ENCODE data around the gene NAA50. TPM values are rescaled to one million over a fixed set of nuclear protein-coding genes. Genes with fewer than 3 reads are reported as not detected.

The NAA50 gene
- total and polyA plus RNA-seq, 2 of the 13 experiments (the other 11 are each of a cell fraction or from before 2014, with no cell fraction given) = 30.2 to 233 TPM

GRCh38 chr3:113719294-113719693 lies 26.8 kb downstream of the NAA50 start:
- H3K27ac ChIP-seq (ENCODE audit: extremely low read length, insufficient read depth, low read length) = no peak overlapping the region
- H3K27me3 ChIP-seq (ENCODE audit: control insufficient read depth in 1 of 2, insufficient read depth in 2 of 2, low read length in 2 of 2) = no peaks in the 10 kb centered on the region
- no peaks in the 10 kb centered on the region for H4K20me1 ChIP-seq (ENCODE audit: insufficient read depth, low read length)
- FAIRE-seq (no peak), DNase-seq (ENCODE audit: low spot score) (no peak), ATAC-seq (no peak)
- TSS peak; percentile 11 for BruUV-seq (replicated peaks)
- H3K9ac ChIP-seq (ENCODE audit: insufficient read depth, low read depth, low read length) = no peak overlapping the region
- no peak overlapping the region for H3K4me2 ChIP-seq (ENCODE audit: low read depth, low read length)
- CTCF ChIA-PET (ENCODE audit: low intra/inter-chr PET ratio, low total read pairs) = no interaction called here
- peaks cover 4% of the 10 kb centered on the region for H3K79me2 ChIP-seq (ENCODE audit: insufficient read depth, low read length)
- no peak overlapping the region for H2AFZ ChIP-seq (ENCODE audit: low read length)
- no peak overlapping the region for H3K4me3 ChIP-seq (replicated peaks in 1 of 3; ENCODE audit: insufficient read depth in 1 of 3, low read depth in 2 of 3, low read length in 3 of 3)
- H3K9me3 ChIP-seq (ENCODE audit: low read length) = no peaks in the 10 kb centered on the region
- 97% methylated on average over 1 of the region's 1 CpG for WGBS (ENCODE audit: low lambda C conversion rate)
- H3K36me3 ChIP-seq (replicated peaks in 1 of 2; ENCODE audit: control insufficient read depth in 1 of 2, insufficient read depth in 2 of 2, low read length in 2 of 2) = peaks cover 7 to 36% of the 10 kb centered on the region in 2 experiments
- in situ Hi-C loops (cut with HindIII; ENCODE audit: extremely low pct_ligation_motif_present, low pct_unique_long_range_greater_than_20kb) = no loop called here
- intact Hi-C loops (cut with micrococcal nuclease; ENCODE audit: unreplicated experiment) = no loop called here
- POLR2A ChIA-PET = no interaction called here
- no peak for TF ChIP-seq FOXO4 (CRISPR knock-in tag; conservative IDR thresholded peaks at IDR 0.05)
- no peak for TF ChIP-seq ZNF563 (CRISPR knock-in tag; IDR thresholded peaks at IDR 0.05)
- TF ChIP-seq XBP1 (CRISPR knock-in tag; IDR thresholded peaks at IDR 0.05) = no peak
- no peak for TF ChIP-seq ADNP (CRISPR knock-in tag; IDR thresholded peaks at IDR 0.05)
- no peak for TF ChIP-seq ZBTB34 (CRISPR knock-in tag; IDR thresholded peaks at IDR 0.05)
- TF ChIP-seq ZNF672 (CRISPR knock-in tag; IDR thresholded peaks at IDR 0.05) = no peak
- no peak for TF ChIP-seq ZNF768 (CRISPR knock-in tag; IDR thresholded peaks at IDR 0.05)
- TF ChIP-seq HNF4A (CRISPR knock-in tag; IDR thresholded peaks at IDR 0.05) = no peak
- no peak for TF ChIP-seq POLR2AphosphoS5 (IDR thresholded peaks at IDR 0.05; ENCODE audit: low read depth, low read length)
- TF ChIP-seq ZNF652 (CRISPR knock-in tag; IDR thresholded peaks at IDR 0.05; ENCODE audit: borderline replicate concordance, low read depth) = no peak
- TF ChIP-seq DPF2 (CRISPR knock-in tag; IDR thresholded peaks at IDR 0.05; ENCODE audit: borderline replicate concordance, low read depth) = no peak
- TF ChIP-seq IRF9 (CRISPR knock-in tag; IDR thresholded peaks at IDR 0.05; ENCODE audit: borderline replicate concordance) = no peak
- no peak for TF ChIP-seq U2AF1 (optimal IDR thresholded peaks at IDR 0.05; ENCODE audit: low read depth, low read length)
- no peak for TF ChIP-seq NFYC (CRISPR knock-in tag; IDR thresholded peaks at IDR 0.05)
- TF ChIP-seq MXD4 (CRISPR knock-in tag; IDR thresholded peaks at IDR 0.05) = no peak
- H3K4me1 ChIP-seq (ENCODE audit: insufficient read depth, low read length) = peaks cover 13% of the 10 kb centered on the region

Data from HepG2 (cell line).